Body of pancreas (tissue), 4 donors: Measurements from ENCODE around the gene CNIH2.

Experiments used
- POLR2A ChIP-seq, 3 donors: fragments of 450-650 bp; IDR thresholded peaks; one replicate each; pipeline ENCODE4 v1.6.1; 2016; ENCODE audit warnings: antibody characterized with exemption in 3 of 3, mild to moderate bottlenecking in 2 of 3
- TF ChIP-seq, protein P1 (sequence below), 7 experiments: fragments of 450-650 bp in 4 of 7; fragments of 200-600 bp in 3 of 7; sonication (generic) in 3 of 7; IDR thresholded peaks; one replicate each; pipeline ENCODE4 v1.5.1; 2016 to 2019; ENCODE audit warnings: antibody characterized with exemption in 7 of 7

DNA sequence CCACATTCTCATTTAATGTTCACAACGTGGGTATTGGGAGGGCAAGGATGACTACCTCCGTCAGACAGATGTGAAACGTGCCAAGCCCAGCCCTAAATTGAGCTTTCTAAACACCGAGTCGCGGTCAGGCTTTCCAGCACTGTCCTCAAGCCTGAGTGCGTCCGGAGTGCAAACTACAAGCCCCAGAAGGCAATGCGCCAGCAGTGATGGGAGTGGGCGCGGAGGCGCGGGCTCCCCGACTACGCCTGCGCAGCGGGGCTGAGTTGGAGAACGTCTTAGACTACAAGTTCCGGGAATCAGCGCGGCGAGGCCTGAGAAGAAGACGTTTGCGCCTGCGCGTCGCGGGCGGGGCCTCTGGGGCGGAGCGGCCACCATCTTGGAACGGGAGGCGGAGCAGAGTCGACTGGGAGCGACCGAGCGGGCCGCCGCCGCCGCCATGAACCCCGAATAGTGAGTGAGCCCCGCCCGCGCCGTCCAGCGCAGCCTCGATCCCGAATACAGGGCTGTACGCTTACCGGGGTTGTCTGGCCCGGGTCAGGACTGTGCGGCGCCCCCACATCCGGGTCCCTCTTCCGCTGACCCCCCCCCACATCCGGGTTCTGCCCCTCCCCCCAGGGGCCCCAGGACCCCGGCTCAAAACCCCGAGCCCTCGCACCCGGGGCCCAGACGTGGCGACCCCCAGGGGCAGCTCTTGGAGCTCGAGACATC, 9.6 kb upstream of the CNIH2 start, which contains the start of gene RAB1B:
- TF ChIP-seq, protein P1, sequence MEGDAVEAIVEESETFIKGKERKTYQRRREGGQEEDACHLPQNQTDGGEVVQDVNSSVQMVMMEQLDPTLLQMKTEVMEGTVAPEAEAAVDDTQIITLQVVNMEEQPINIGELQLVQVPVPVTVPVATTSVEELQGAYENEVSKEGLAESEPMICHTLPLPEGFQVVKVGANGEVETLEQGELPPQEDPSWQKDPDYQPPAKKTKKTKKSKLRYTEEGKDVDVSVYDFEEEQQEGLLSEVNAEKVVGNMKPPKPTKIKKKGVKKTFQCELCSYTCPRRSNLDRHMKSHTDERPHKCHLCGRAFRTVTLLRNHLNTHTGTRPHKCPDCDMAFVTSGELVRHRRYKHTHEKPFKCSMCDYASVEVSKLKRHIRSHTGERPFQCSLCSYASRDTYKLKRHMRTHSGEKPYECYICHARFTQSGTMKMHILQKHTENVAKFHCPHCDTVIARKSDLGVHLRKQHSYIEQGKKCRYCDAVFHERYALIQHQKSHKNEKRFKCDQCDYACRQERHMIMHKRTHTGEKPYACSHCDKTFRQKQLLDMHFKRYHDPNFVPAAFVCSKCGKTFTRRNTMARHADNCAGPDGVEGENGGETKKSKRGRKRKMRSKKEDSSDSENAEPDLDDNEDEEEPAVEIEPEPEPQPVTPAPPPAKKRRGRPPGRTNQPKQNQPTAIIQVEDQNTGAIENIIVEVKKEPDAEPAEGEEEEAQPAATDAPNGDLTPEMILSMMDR (IDR thresholded peaks at IDR 0.05), result no peak
- peak; percentile 22 to 72 (median 57) for TF ChIP-seq POLR2A (IDR thresholded peaks at IDR 0.05)
